HG03378 (cell line): ENCODE results near the gene CASP3.
"Not testable (repeated sequence)": the region's sequence is repeated elsewhere in the genome, so short reads cannot be mapped to it uniquely, and the experiment has no call there.

Experiments used
- ATAC-seq: cut with Tn5 transposase; IDR thresholded peaks from one replicate; pipeline ENCODE4 v1.9.1; 2021; ENCODE audit warnings: mild to moderate bottlenecking, moderate library complexity; ENCODE audit not compliant: unreplicated experiment

CASP3 gene

GRCh38 chr4:184598753-184599491, 50.3 kb downstream of the CASP3 start:
- ATAC-seq: no peak

- no peak for ATAC-seq
These were observed 52.5 kb downstream of the CASP3 start for GRCh38 chr4:184596617-184597185.

DNA sequence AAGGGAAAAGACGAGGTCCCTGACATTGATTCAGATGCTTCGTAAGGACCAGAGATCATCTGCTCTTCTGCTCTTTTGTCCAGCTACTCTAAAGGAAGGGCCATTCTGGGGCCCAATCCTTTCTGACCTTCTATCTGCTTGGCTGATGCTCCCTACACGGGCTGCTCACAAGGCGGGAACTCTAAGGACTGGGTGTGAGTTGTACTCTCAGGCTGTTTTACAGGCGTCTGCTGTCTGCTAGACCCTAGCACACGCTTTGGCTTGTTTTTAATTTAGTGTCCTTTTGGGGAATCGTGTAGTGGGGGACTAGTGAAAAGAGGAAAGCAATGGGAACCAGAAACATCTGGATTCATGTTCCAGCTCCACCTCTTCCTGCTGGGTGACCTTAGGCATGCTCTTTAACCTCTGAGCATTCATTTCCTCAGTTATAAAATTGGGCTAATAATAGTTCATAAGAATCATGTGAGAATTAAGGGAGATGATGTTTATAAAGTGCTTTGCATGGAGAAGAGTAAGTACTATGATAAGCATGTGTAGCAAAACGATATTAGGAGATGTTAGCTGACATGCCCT, 53.1 kb downstream of the CASP3 start:
- ATAC-seq: no peak

DNA sequence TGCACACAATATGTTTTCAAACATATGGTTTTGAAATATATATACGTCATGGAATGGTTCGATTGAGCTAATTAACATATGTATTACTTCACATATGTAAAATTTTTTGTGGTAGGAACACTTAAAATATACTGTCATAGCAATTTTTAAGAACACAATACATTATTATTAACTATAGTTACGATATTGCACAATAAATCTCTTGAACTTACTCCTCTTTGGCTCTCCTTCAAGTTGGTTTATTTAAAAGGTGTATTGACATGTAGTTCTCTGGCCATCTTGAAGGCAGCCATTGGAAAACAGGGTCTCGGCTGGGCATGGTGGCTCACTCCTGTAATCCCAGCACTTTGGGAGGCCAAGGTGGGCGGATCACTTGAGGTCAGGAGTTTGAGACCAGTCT, 53.8 kb downstream of the CASP3 start:
- ATAC-seq: no peak

- ATAC-seq: no peak
These were observed 55.8 kb downstream of the CASP3 start for GRCh38 chr4:184593461-184593860.

GRCh38 chr4:184591747-184592270, 57.4 kb downstream of the CASP3 start:
- not testable (repeated sequence) for ATAC-seq

GRCh38 chr4:184591070-184591677, 58.1 kb downstream of the CASP3 start:
- ATAC-seq: no peak

DNA sequence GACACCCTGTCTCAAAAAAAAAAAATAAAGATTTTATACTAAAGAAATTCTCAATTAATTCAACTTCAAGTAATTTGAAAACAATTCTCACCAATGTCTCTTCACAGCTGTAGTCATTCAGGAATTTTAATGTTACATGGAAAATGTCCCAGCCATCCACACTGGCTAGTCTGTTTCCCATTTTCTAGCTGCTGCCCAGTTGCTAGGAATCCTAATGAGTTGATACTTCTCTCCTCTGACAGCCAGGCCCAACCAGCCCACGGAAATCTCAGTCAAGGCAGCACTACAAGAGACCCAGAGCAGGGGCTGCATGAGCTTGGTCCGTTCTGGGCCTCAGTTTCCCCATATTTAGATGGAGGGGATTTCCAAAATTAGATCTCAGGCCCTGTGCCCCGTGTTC, 59.1 kb downstream of the CASP3 start:
- no peak for ATAC-seq

- ATAC-seq: no peak
These were observed 60.4 kb downstream of the CASP3 start for GRCh38 chr4:184588893-184589292.

DNA sequence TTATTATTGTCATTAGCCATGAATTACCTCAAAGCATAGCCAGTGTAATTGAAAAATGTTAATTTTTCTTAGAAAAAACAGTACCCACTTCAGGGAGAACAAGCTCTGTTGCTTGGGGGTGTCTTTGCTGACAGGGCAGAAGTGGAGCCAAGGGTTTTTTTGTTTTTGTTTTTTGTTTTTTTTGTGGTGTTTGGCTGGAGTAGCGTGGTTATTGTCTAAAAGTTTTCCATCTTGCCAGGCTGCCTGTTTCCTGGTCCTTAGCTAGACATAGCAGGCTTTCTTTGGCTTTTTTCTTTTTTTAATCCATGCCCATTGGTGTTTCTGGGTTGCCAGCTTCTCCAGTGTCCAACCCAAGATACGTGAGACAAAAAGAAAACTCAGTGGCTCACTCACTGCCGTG, 61.5 kb downstream of the CASP3 start:
- no peak for ATAC-seq

- ATAC-seq: no peak
These were observed 62.0 kb downstream of the CASP3 start for GRCh38 chr4:184587221-184587620.

- ATAC-seq: peak; percentile 65
These were observed 65.3 kb downstream of the CASP3 start for GRCh38 chr4:184583738-184584502.
